Measurements from ENCODE around the gene H2BK1. TPM values are rescaled to one million over a fixed set of nuclear protein-coding genes. Genes with fewer than 3 reads are reported as not detected.

H2BK1 gene
- total and polyA plus RNA-seq, 2 of the 13 experiments (the other 11 are each of a cell fraction or from before 2014, with no cell fraction given), result not detected

DNA sequence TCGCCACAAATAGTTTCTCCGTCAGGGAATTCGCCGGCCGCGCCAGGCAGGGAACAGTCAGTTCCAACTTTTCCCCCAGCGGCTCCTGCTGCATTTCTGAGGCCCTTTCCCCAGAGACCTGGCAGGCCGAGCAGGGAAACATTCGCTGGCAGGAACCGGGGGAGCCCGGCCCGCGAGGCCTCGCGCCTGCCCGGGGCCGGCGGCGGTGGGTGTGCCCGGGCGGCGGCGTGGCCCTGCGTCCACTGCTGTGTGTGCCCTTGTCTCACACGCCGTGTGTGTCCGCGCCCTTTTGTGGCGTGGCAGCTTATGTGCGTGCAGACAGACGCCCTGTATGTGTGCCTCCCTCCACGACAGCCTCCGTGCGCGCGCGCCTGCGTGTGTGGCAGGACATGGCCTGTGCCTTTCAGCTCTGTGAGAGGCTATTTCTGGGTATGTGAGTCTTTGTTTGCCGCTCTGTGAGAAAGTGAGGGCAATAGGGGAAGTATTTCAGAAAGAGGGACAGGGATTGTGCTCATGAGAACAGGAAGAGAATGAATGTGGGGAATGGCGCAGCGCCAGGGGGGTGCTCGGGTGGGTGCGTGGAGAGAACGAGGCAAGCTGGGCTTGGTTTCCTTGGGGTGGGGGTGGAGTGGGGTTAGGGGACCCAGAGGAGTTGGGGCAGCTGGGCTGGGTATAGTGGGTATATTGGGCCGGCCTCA, 38.9 kb upstream of the H2BK1 start (continued):
- TF ChIP-seq, protein P1, sequence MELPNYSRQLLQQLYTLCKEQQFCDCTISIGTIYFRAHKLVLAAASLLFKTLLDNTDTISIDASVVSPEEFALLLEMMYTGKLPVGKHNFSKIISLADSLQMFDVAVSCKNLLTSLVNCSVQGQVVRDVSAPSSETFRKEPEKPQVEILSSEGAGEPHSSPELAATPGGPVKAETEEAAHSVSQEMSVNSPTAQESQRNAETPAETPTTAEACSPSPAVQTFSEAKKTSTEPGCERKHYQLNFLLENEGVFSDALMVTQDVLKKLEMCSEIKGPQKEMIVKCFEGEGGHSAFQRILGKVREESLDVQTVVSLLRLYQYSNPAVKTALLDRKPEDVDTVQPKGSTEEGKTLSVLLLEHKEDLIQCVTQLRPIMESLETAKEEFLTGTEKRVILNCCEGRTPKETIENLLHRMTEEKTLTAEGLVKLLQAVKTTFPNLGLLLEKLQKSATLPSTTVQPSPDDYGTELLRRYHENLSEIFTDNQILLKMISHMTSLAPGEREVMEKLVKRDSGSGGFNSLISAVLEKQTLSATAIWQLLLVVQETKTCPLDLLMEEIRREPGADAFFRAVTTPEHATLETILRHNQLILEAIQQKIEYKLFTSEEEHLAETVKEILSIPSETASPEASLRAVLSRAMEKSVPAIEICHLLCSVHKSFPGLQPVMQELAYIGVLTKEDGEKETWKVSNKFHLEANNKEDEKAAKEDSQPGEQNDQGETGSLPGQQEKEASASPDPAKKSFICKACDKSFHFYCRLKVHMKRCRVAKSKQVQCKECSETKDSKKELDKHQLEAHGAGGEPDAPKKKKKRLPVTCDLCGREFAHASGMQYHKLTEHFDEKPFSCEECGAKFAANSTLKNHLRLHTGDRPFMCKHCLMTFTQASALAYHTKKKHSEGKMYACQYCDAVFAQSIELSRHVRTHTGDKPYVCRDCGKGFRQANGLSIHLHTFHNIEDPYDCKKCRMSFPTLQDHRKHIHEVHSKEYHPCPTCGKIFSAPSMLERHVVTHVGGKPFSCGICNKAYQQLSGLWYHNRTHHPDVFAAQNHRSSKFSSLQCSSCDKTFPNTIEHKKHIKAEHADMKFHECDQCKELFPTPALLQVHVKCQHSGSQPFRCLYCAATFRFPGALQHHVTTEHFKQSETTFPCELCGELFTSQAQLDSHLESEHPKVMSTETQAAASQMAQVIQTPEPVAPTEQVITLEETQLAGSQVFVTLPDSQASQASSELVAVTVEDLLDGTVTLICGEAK (IDR thresholded peaks at IDR 0.05), result no peak
- TF ChIP-seq, protein P1 (CRISPR knock-in tag; IDR thresholded peaks at IDR 0.05), result peak; percentile 29; the same call in 1 of the 2 replicates
- TF ChIP-seq ZNF605 (CRISPR knock-in tag; IDR thresholded peaks at IDR 0.05) (no peak), ZNF263 (CRISPR knock-in tag; IDR thresholded peaks at IDR 0.05) (0 out of 2 replicates have a peak, but pooled peaks have one; percentile 0), SPEN (CRISPR knock-in tag; IDR thresholded peaks at IDR 0.05; ENCODE audit: low read depth) (no peak), KLF13 (CRISPR knock-in tag; IDR thresholded peaks at IDR 0.05) (no peak)
